SK-N-SH treated with all-trans-retinoic acid at 6 μM for 48 hours (cell line): ENCODE data around the gene COL6A2.

Experiments
- GLIS3 ChIP-seq: fragments of 250-450 bp; sonication (Bioruptor Pico); IDR thresholded peaks from 2 replicates; pipeline ENCODE4 v1.5.0; 2020; ENCODE audit warnings: mild to moderate bottlenecking, moderate library complexity
- OSR1 ChIP-seq: fragments of 250-450 bp; sonication (Bioruptor Pico); IDR thresholded peaks from 2 replicates; pipeline ENCODE4 v1.8.0; 2022; ENCODE audit warnings: moderate library complexity, mild to moderate bottlenecking, inconsistent platforms
- ZC3H10 ChIP-seq: fragments of 250-450 bp; sonication (Bioruptor Pico); IDR thresholded peaks from 2 replicates; pipeline ENCODE4 v1.5.1; 2021; ENCODE audit warnings: mild to moderate bottlenecking, moderate library complexity
- TF ChIP-seq, protein P1 (sequence below): fragments of 250-450 bp; sonication (Bioruptor Pico); IDR thresholded peaks from 2 replicates; pipeline ENCODE4 v1.8.0; 2020; ENCODE audit warnings: mild to moderate bottlenecking, moderate library complexity, borderline replicate concordance
- TF ChIP-seq, protein P2 (sequence below): fragments of 250-450 bp; sonication (Bioruptor Pico); IDR thresholded peaks from 2 replicates; pipeline ENCODE4 v1.5.1; 2021; ENCODE audit warnings: mild to moderate bottlenecking, moderate library complexity
- TF ChIP-seq, protein P3 (sequence below): fragments of 250-450 bp; sonication (Bioruptor Pico); IDR thresholded peaks from 2 replicates; pipeline ENCODE4 v1.5.0; 2020; ENCODE audit warnings: mild to moderate bottlenecking, moderate library complexity

DNA sequence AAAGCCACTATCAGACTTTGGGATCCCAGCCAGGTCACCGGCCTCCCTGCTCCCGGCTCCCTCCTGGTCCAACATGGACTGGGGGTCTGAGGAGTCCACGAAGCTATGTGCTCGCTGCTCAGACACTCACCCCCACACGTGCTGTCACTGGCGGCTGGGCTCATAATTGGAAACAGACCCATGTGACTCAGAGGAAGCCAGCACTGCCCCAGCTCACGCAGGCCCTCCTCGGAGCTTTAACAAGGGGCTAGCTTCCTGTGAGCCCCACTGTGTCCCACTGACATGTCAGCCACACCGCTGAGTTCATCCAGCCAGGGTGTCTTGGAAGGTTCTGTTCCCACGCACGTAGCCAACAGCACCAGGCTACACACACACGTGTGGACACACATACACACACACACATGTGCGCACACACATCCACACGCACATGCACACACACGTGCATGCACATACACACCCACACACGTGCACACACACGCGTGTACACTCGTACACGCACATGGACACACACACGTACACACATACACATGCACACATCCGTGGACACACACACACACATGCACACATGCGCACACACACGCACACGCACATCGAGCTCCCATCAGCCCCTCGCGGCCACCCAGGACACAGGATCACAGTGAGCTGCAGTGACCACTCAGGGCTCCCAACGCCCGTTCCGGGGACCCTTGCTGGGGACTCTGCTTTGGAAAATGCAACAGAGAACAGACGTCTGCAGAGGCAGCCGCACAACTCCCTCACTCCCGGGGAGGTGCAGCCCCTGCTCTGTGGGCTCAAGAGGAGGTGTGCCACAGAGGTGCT is 18.4 kb upstream of the COL6A2 start:
- TF ChIP-seq OSR1 (no peak), GLIS3 (CRISPR knock-in tag) (no peak), ZC3H10 (CRISPR knock-in tag) (no peak)
- TF ChIP-seq, protein P1, sequence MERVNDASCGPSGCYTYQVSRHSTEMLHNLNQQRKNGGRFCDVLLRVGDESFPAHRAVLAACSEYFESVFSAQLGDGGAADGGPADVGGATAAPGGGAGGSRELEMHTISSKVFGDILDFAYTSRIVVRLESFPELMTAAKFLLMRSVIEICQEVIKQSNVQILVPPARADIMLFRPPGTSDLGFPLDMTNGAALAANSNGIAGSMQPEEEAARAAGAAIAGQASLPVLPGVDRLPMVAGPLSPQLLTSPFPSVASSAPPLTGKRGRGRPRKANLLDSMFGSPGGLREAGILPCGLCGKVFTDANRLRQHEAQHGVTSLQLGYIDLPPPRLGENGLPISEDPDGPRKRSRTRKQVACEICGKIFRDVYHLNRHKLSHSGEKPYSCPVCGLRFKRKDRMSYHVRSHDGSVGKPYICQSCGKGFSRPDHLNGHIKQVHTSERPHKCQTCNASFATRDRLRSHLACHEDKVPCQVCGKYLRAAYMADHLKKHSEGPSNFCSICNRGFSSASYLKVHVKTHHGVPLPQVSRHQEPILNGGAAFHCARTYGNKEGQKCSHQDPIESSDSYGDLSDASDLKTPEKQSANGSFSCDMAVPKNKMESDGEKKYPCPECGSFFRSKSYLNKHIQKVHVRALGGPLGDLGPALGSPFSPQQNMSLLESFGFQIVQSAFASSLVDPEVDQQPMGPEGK (CRISPR knock-in tag) = no peak
- TF ChIP-seq, protein P2, sequence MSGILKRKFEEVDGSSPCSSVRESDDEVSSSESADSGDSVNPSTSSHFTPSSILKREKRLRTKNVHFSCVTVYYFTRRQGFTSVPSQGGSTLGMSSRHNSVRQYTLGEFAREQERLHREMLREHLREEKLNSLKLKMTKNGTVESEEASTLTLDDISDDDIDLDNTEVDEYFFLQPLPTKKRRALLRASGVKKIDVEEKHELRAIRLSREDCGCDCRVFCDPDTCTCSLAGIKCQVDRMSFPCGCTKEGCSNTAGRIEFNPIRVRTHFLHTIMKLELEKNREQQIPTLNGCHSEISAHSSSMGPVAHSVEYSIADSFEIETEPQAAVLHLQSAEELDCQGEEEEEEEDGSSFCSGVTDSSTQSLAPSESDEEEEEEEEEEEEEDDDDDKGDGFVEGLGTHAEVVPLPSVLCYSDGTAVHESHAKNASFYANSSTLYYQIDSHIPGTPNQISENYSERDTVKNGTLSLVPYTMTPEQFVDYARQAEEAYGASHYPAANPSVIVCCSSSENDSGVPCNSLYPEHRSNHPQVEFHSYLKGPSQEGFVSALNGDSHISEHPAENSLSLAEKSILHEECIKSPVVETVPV (CRISPR knock-in tag) = no peak
- TF ChIP-seq, protein P3, sequence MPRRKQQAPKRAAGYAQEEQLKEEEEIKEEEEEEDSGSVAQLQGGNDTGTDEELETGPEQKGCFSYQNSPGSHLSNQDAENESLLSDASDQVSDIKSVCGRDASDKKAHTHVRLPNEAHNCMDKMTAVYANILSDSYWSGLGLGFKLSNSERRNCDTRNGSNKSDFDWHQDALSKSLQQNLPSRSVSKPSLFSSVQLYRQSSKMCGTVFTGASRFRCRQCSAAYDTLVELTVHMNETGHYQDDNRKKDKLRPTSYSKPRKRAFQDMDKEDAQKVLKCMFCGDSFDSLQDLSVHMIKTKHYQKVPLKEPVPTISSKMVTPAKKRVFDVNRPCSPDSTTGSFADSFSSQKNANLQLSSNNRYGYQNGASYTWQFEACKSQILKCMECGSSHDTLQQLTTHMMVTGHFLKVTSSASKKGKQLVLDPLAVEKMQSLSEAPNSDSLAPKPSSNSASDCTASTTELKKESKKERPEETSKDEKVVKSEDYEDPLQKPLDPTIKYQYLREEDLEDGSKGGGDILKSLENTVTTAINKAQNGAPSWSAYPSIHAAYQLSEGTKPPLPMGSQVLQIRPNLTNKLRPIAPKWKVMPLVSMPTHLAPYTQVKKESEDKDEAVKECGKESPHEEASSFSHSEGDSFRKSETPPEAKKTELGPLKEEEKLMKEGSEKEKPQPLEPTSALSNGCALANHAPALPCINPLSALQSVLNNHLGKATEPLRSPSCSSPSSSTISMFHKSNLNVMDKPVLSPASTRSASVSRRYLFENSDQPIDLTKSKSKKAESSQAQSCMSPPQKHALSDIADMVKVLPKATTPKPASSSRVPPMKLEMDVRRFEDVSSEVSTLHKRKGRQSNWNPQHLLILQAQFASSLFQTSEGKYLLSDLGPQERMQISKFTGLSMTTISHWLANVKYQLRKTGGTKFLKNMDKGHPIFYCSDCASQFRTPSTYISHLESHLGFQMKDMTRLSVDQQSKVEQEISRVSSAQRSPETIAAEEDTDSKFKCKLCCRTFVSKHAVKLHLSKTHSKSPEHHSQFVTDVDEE (CRISPR knock-in tag) = no peak
